Measurements from ENCODE around the gene RAPGEF5. TPM values are rescaled to one million over a fixed set of nuclear protein-coding genes. Genes with fewer than 3 reads are reported as not detected.

The RAPGEF5 gene
- total and polyA plus RNA-seq, 2 experiments from 2014 or later = 0.11 to 0.86 TPM

DNA sequence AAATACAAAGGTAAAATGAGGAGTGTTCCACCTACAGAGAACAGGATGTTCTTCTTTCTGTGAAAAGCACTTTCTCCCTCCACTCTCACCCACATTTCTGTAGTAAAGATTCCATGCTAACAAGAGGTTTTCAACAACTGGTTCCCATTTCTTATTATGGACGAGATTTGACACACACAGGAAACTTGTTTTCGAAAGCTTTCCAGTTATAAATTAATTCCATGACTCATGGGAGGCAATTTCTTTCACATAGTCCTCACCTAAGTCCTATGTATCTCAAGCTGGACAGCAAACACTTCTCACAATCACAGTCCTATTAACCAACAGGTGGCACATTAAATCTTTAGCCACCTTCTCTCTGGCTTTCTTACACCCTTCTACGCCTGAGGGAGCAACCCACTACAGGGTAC is 24.5 kb downstream of the RAPGEF5 start:
- H3K79me2 ChIP-seq (ENCODE audit: insufficient read depth) = no peaks in the 10 kb centered on the region
- TF ChIP-seq EZH2phosphoT487 (IDR thresholded peaks at IDR 0.05; ENCODE audit: insufficient read depth, low read depth) (no peak), EZH2 (IDR thresholded peaks at IDR 0.05; ENCODE audit: insufficient read depth, poor library complexity, severe bottlenecking) (no peak)
- H3K27ac ChIP-seq = no peak overlapping the region
- H3K9ac ChIP-seq = no peak overlapping the region
- WGBS, 2 experiments (ENCODE audit: low coverage in 1 of 2, low lambda C conversion rate in 2 of 2, missing lambda C conversion rate in 2 of 2) = 36 to 39% methylated on average over 3 of the region's 3 CpGs
- DNase-seq = no peak
- no peaks in the 10 kb centered on the region for H3K27me3 ChIP-seq (replicated peaks; ENCODE audit: insufficient read depth)
- H2AFZ ChIP-seq = no peak overlapping the region
- H3K9me3 ChIP-seq (ENCODE audit: low read depth) = no peaks in the 10 kb centered on the region
- in situ Hi-C loops (cut with MboI) = no loop called here
- no peaks in the 10 kb centered on the region for H4K20me1 ChIP-seq (ENCODE audit: insufficient read depth)
- H3K4me1 ChIP-seq (ENCODE audit: insufficient read depth) = no peaks in the 10 kb centered on the region
- no peak overlapping the region for H3K4me2 ChIP-seq (ENCODE audit: unreplicated experiment)
- H3F3A ChIP-seq (ENCODE audit: insufficient read depth) = no peaks in the 10 kb centered on the region
- H3K9me2 ChIP-seq (ENCODE audit: insufficient read depth) = no peaks in the 10 kb centered on the region
- H3K4me3 ChIP-seq = no peak overlapping the region
- no peaks in the 10 kb centered on the region for H3K36me3 ChIP-seq (ENCODE audit: low read depth)

DNA sequence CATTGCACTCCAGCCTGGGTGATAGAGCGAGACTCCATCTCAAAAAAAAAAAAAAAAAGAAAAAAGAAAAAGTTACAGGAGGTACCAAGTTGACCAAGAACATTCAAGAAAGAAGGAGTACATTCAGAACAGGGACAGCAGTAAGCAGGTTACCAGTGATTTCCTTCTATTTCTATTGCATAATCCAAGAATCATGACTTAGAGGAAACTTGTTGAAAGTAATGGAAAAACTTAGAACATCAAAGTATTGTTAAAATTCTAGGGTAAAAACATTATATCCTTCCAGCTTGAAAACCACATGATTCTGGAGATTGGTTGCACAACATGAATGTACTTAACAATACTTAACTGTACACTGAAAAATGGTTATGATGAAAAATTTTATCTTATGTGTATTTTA is 25.2 kb downstream of the RAPGEF5 start:
- no peak for TF ChIP-seq EZH2phosphoT487 (IDR thresholded peaks at IDR 0.05; ENCODE audit: insufficient read depth, low read depth)
- no peak for TF ChIP-seq EZH2 (IDR thresholded peaks at IDR 0.05; ENCODE audit: insufficient read depth, poor library complexity, severe bottlenecking)
- in situ Hi-C loops (cut with MboI) = no loop called here
- H4K20me1 ChIP-seq (ENCODE audit: insufficient read depth) = no peaks in the 10 kb centered on the region
- no peak overlapping the region for H3K9ac ChIP-seq
- no peaks in the 10 kb centered on the region for H3K9me2 ChIP-seq (ENCODE audit: insufficient read depth)
- no peaks in the 10 kb centered on the region for H3K4me1 ChIP-seq (ENCODE audit: insufficient read depth)
- H3K27ac ChIP-seq = no peak overlapping the region
- peak; percentile 10 for DNase-seq
- no peak overlapping the region for H3K4me2 ChIP-seq (ENCODE audit: unreplicated experiment)
- no peaks in the 10 kb centered on the region for H3K36me3 ChIP-seq (ENCODE audit: low read depth)
- H3K79me2 ChIP-seq (ENCODE audit: insufficient read depth) = no peaks in the 10 kb centered on the region
- H3F3A ChIP-seq (ENCODE audit: insufficient read depth) = no peaks in the 10 kb centered on the region
- 85% methylated on average over 1 of the region's 1 CpG; no CpG with 5 or more reads in 1 of the 2 experiments for WGBS, 2 experiments (ENCODE audit: low coverage in 1 of 2, low lambda C conversion rate in 2 of 2, missing lambda C conversion rate in 2 of 2)
- H3K27me3 ChIP-seq (replicated peaks; ENCODE audit: insufficient read depth) = no peaks in the 10 kb centered on the region
- H2AFZ ChIP-seq = no peak overlapping the region
- H3K9me3 ChIP-seq (ENCODE audit: low read depth) = no peaks in the 10 kb centered on the region
- no peak overlapping the region for H3K4me3 ChIP-seq

DNA sequence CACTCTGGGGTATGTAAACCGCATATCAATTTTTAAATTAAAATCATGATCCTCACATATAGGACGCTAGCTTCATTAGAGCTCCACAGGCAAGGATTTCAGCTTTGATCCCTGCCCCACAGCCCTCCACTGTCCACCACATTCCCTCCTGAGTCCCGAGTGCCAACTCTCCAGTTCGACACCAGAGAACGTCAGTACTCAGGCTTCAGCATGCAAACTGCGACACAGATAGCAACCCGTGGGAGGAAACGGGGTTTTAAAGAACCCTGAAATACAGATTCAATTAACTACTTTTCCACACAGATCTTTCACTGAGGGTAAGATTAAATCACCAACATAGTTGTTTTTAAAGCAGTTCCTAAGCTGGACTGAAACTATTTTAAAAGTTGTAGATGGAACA is 26.1 kb downstream of the RAPGEF5 start:
- Histone ChIP-seq H3K27ac (no peak overlapping the region), H3K9me2 (ENCODE audit: insufficient read depth) (no peaks in the 10 kb centered on the region), H3K79me2 (ENCODE audit: insufficient read depth) (no peaks in the 10 kb centered on the region), H3K4me1 (ENCODE audit: insufficient read depth) (no peaks in the 10 kb centered on the region), H3K27me3 (replicated peaks; ENCODE audit: insufficient read depth) (no peaks in the 10 kb centered on the region), H2AFZ (no peak overlapping the region), H3K4me3 (no peak overlapping the region), H3F3A (ENCODE audit: insufficient read depth) (no peaks in the 10 kb centered on the region), H3K9ac (no peak overlapping the region), H3K9me3 (ENCODE audit: low read depth) (no peaks in the 10 kb centered on the region), H3K36me3 (ENCODE audit: low read depth) (no peaks in the 10 kb centered on the region), H4K20me1 (ENCODE audit: insufficient read depth) (no peaks in the 10 kb centered on the region), H3K4me2 (ENCODE audit: unreplicated experiment) (no peak overlapping the region)
- TF ChIP-seq EZH2 (IDR thresholded peaks at IDR 0.05; ENCODE audit: insufficient read depth, poor library complexity, severe bottlenecking) = no peak
- no peak for TF ChIP-seq EZH2phosphoT487 (IDR thresholded peaks at IDR 0.05; ENCODE audit: insufficient read depth, low read depth)
- in situ Hi-C loops (cut with MboI) = no loop called here
- 79 to 81% methylated on average over 8 of the region's 8 CpGs for WGBS, 2 experiments (ENCODE audit: low coverage in 1 of 2, low lambda C conversion rate in 2 of 2, missing lambda C conversion rate in 2 of 2)
- no peak for DNase-seq

DNA sequence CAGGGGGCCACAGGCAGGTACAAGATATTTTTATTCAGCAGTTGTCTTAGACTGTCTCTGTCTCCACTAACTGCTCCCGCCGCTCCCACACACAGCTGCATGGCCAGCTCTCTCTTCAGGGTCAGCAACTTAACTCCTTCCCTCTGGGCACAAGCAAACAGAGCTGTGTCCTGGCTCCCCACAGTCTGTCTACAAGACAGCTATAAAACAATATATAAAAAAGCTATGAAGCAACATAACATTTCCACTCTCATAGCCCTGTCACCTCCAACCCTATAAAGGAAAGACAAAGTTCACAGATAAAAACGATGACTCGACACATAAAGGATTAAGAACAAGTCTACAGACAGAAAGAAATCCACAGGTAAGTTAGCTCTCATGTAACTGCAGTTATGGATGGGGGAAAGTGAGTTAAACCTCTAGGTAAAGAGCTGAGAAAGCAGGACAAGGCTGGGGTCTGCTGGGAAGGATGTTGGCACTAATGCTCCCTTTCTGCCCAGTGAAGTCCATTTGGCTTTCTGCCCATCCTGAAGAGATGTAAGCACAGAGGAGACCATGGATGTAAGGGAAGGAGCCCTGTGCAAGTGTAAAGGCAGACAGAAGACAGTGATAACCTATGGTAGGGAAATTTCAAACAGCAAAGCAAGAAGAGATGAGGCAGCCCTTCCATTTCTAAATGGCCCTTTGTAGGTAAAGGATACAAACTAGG is 27.0 kb downstream of the RAPGEF5 start:
- H3K36me3 ChIP-seq (ENCODE audit: low read depth) = no peaks in the 10 kb centered on the region
- H3K27me3 ChIP-seq (replicated peaks; ENCODE audit: insufficient read depth) = no peaks in the 10 kb centered on the region
- WGBS, 2 experiments (ENCODE audit: low coverage in 1 of 2, low lambda C conversion rate in 2 of 2, missing lambda C conversion rate in 2 of 2) = 72 to 74% methylated on average over 4 of the region's 4 CpGs
- H3K9ac ChIP-seq = no peak overlapping the region
- H3K4me1 ChIP-seq (ENCODE audit: insufficient read depth) = no peaks in the 10 kb centered on the region
- H3K9me2 ChIP-seq (ENCODE audit: insufficient read depth) = no peaks in the 10 kb centered on the region
- no peaks in the 10 kb centered on the region for H3F3A ChIP-seq (ENCODE audit: insufficient read depth)
- no peak overlapping the region for H2AFZ ChIP-seq
- H3K79me2 ChIP-seq (ENCODE audit: insufficient read depth) = no peaks in the 10 kb centered on the region
- in situ Hi-C loops (cut with MboI) = no loop called here
- TF ChIP-seq EZH2phosphoT487 (IDR thresholded peaks at IDR 0.05; ENCODE audit: insufficient read depth, low read depth) (no peak), EZH2 (IDR thresholded peaks at IDR 0.05; ENCODE audit: insufficient read depth, poor library complexity, severe bottlenecking) (no peak)
- H3K9me3 ChIP-seq (ENCODE audit: low read depth) = no peaks in the 10 kb centered on the region
- H3K4me3 ChIP-seq = no peak overlapping the region
- H4K20me1 ChIP-seq (ENCODE audit: insufficient read depth) = no peaks in the 10 kb centered on the region
- no peak for DNase-seq
- H3K4me2 ChIP-seq (ENCODE audit: unreplicated experiment) = no peak overlapping the region
- H3K27ac ChIP-seq = no peak overlapping the region
